ENCODE data around the gene FBXL13. TPM values are rescaled to one million over a fixed set of nuclear protein-coding genes. Genes with fewer than 3 reads are reported as not detected.

FBXL13 gene
- total RNA-seq, 2 donors from 2014 or later = 1.6 to 1.7 TPM

DNA sequence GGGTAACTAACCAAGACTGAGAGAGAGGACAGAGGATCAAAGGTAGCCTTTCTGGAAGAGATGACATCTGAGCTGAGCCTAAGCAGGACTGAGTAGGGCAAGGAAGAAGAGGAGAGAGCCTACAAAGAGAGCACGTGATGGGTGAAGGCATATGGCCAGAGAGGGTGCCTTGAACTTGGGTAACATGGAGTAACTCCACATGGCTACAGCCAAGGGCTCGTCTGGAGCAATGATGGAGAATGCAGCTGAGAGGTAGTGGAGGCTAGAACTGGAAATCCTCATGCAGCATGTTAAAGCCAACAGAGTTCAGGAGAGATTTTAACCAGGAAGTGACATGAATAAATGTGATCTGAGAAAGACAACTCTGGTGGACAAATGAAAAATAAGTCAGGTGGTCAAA, 84.0 kb downstream of the FBXL13 start:
- Histone ChIP-seq H3K4me1 (peaks cover 0 to 17% of the 10 kb centered on the region in 2 donors), H3K36me3 (no peaks in the 10 kb centered on the region), H3K4me3 (no peak overlapping the region), H3K27ac (no peak overlapping the region), H3K9me3 (no peaks in the 10 kb centered on the region), H3K27me3 (no peaks in the 10 kb centered on the region)
- DNase-seq (ENCODE audit: low spot score) = no peak
- no peak for TF ChIP-seq CTCF (IDR thresholded peaks at IDR 0.05)

DNA sequence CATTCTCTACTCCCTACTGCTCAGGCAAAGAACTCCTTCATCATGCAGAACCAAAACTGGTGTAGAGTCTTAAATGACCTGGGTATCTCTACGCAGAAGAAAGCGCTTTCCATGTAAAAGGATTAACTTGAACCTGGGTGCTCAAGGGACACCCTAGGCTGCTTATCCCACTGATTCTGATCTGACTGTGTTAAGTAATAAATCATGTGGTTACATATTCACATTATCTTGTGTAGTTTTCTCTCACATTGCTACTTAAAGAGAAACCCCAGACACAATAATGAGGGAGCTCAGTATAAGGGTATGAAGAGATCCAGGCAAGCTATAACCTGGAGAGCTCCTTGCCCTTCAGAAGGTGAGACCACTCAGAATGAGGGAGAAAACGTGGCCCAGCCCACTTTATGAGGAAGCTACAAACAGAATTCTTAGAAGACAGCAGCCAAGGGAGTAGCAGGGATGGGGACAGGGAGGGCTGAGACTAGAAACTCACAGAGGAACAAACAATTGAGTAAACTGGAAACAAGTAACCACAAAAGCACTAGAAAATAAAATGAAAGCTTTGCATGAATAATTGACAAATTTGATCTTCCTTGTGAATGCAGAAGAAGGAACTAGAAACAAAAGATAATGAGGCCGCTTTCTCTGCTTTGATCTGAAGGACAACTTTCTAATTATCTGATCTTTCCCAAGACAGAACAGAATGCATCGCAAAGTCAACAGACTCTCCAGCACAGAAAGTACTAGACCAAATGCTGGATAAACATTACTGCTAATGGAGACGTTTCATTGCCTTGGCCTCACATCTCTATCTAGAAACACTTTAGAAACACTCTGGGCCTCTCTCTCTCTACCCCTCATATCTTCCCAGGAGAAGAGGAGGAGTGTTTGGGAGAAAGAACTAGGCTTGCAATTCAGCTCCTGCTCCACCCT, 85.7 kb downstream of the FBXL13 start:
- peaks cover 0 to 17% of the 10 kb centered on the region in 2 donors for H3K4me1 ChIP-seq
- H3K36me3 ChIP-seq = no peaks in the 10 kb centered on the region
- no peak overlapping the region for H3K4me3 ChIP-seq
- DNase-seq (ENCODE audit: low spot score) = no peak
- H3K27me3 ChIP-seq = no peaks in the 10 kb centered on the region
- H3K27ac ChIP-seq = no peak overlapping the region
- no peaks in the 10 kb centered on the region for H3K9me3 ChIP-seq
- no peak for TF ChIP-seq CTCF (IDR thresholded peaks at IDR 0.05)

GRCh38 chr7:102988088-102988487, 86.5 kb downstream of the FBXL13 start:
- Histone ChIP-seq H3K27ac (no peak overlapping the region), H3K4me1 (peaks cover 0 to 17% of the 10 kb centered on the region in 2 donors), H3K36me3 (no peaks in the 10 kb centered on the region), H3K4me3 (no peak overlapping the region), H3K9me3 (no peaks in the 10 kb centered on the region), H3K27me3 (no peaks in the 10 kb centered on the region)
- no peak for DNase-seq (ENCODE audit: low spot score)
- TF ChIP-seq CTCF (IDR thresholded peaks at IDR 0.05) = no peak

GRCh38 chr7:102985176-102985783, 89.3 kb downstream of the FBXL13 start:
- DNase-seq (ENCODE audit: low spot score) = no peak
- Histone ChIP-seq H3K27ac (no peak overlapping the region), H3K9me3 (peaks cover 0 to 2% of the 10 kb centered on the region in 2 donors), H3K4me3 (no peak overlapping the region), H3K36me3 (no peaks in the 10 kb centered on the region), H3K4me1 (peaks cover 0 to 4% of the 10 kb centered on the region in 2 donors), H3K27me3 (no peaks in the 10 kb centered on the region)
- TF ChIP-seq CTCF (IDR thresholded peaks at IDR 0.05) = no peak

- TF ChIP-seq CTCF (IDR thresholded peaks at IDR 0.05) = no peak
- peaks cover 0 to 14% of the 10 kb centered on the region in 2 donors for H3K9me3 ChIP-seq
- no peaks in the 10 kb centered on the region for H3K4me1 ChIP-seq
- H3K4me3 ChIP-seq = no peak overlapping the region
- no peaks in the 10 kb centered on the region for H3K27me3 ChIP-seq
- H3K36me3 ChIP-seq = no peaks in the 10 kb centered on the region
- DNase-seq (ENCODE audit: low spot score) = no peak
- H3K27ac ChIP-seq = no peak overlapping the region
Measured at GRCh38 chr7:102983602-102984001, 91.0 kb downstream of the FBXL13 start.

Data from right atrium auricular region (tissue), 2 donors.